CD4-positive, alpha-beta T cell treated with Interleukin-17A for 1 hour (primary cell): ENCODE results near the gene GRAMD1C.
A peak's percentile ranks its signal among the peaks of the same experiment; 100 is the strongest.

Source experiments
- DNase-seq: peaks from one replicate; pipeline ENCODE4 v3.0.0-alpha.2; 2020

GRAMD1C gene

GRCh38 chr3:113852506-113852905 lies 13.9 kb downstream of the GRAMD1C start:
- no peak for DNase-seq

GRCh38 chr3:113867506-113867905 lies 28.9 kb downstream of the GRAMD1C start:
- DNase-seq: no peak

GRCh38 chr3:113873293-113873692 lies 34.7 kb downstream of the GRAMD1C start:
- DNase-seq: no peak

GRCh38 chr3:113873814-113874526 lies 35.4 kb downstream of the GRAMD1C start:
- DNase-seq: no peak

GRCh38 chr3:113878403-113878802 lies 39.8 kb downstream of the GRAMD1C start:
- no peak for DNase-seq

GRCh38 chr3:113885050-113885449 lies 46.5 kb downstream of the GRAMD1C start:
- DNase-seq: no peak

GRCh38 chr3:113890256-113890900 lies 51.8 kb downstream of the GRAMD1C start:
- DNase-seq: no peak

- no peak for DNase-seq
Observed at GRCh38 chr3:113894927-113895326, 56.3 kb downstream of the GRAMD1C start.

GRCh38 chr3:113895964-113896363 lies 57.4 kb downstream of the GRAMD1C start:
- no peak for DNase-seq

- no peak for DNase-seq
Observed at GRCh38 chr3:113896930-113897329, 58.3 kb downstream of the GRAMD1C start.

- no peak for DNase-seq
Observed at GRCh38 chr3:113897373-113897777, 58.8 kb downstream of the GRAMD1C start.

- DNase-seq: no peak
Observed at GRCh38 chr3:113898892-113899291, 60.3 kb downstream of the GRAMD1C start.

- DNase-seq: no peak
Observed at GRCh38 chr3:113906568-113907140, 68.1 kb downstream of the GRAMD1C start.

GRCh38 chr3:113908133-113908532 lies 69.5 kb downstream of the GRAMD1C start:
- no peak for DNase-seq

- DNase-seq: no peak
Observed at GRCh38 chr3:113910966-113911365, 72.4 kb downstream of the GRAMD1C start.

- DNase-seq: peak; percentile 68
Observed at GRCh38 chr3:113912552-113913236, 74.1 kb downstream of the GRAMD1C start.

GRCh38 chr3:113914646-113915045 lies 76.1 kb downstream of the GRAMD1C start:
- DNase-seq: no peak

GRCh38 chr3:113927556-113927955 lies 89.0 kb downstream of the GRAMD1C start:
- DNase-seq: no peak

- no peak for DNase-seq
Observed at GRCh38 chr3:113946831-113947230, 108.2 kb downstream of the GRAMD1C start.

- peak; percentile 75 for DNase-seq
Observed at GRCh38 chr3:113947372-113948014, 108.9 kb downstream of the GRAMD1C start, which contains the start of gene ZDHHC23. TSS of gene ZDHHC23 (plus strand) at chr3:113948013. CDS start at chr3:113948803, 790 bp downstream.

- DNase-seq: peak; percentile 23
Observed at GRCh38 chr3:113948015-113948917, 109.7 kb downstream of the GRAMD1C start.

- DNase-seq: no peak
Observed at GRCh38 chr3:113952921-113953320, 114.3 kb downstream of the GRAMD1C start.
